ENCODE results near the gene NSUN3. TPM values are rescaled to one million over a fixed set of nuclear protein-coding genes. Genes with fewer than 3 reads are reported as not detected.

Gene NSUN3
- total RNA-seq, 1 donor from 2014 or later: 18.6 TPM

DNA sequence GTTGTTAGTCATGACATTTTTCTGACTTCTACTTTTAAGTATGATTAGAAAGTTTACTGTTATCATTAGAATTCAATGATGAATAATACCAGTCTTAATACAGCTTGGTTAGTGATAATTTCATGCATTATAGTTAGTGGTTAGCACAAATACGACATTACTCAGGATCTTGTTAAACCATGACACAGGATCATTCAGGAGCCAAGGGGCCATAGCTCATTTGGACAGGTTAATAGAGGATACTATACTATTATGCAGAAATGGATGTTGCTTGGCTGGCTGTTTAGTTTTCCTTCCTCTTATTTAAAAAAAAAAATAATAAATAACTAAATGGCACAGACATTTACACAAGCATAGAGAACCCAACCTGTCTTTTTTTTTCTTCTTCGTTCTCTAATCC lies 55.5 kb downstream of the NSUN3 start:
- intact Hi-C loops (cut with micrococcal nuclease): no loop called here

GRCh38 chr3:94121161-94121560 lies 58.3 kb downstream of the NSUN3 start:
- intact Hi-C loops (cut with micrococcal nuclease): no loop called here

DNA sequence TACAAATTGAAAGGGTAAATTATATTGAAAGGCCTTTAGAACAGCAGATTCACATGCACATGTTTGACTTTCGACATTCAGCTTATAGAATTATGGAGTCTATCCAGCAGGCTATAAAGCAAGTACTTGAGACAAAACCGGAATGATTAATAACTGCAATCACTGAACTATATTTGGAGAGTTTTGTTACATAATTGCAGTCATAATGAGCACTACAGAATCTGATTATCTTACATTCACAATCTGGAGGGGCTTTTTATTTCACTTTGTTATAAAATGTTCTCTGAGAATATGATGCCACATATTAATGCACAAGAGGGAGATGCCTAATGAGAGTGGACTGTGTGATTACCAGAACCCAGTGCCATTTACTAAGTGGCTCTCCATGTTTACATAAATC lies 64.3 kb downstream of the NSUN3 start:
- intact Hi-C loops (cut with micrococcal nuclease): no loop called here

DNA sequence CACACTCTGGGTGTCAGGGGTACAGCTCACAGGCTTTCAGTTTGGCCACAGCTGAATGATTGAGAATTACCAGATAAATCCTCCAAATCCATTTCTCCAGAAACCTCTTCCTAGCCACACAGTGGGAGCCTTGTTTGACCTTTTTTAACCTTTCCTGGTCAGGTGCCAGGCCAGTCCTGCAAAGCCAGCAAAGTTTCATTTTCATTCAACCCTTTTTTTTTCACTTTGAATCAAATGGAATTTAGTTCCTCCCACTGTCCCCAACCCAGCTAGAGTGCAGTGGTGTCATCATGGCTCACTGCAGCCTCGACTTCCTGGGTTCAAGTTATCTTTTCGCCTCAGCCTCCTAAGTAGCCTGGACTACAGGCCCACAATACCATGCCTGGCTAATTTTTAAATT lies 67.8 kb downstream of the NSUN3 start:
- intact Hi-C loops (cut with micrococcal nuclease): no loop called here

GRCh38 chr3:94132777-94133176 lies 69.9 kb downstream of the NSUN3 start:
- intact Hi-C loops (cut with micrococcal nuclease): no loop called here

- intact Hi-C loops (cut with micrococcal nuclease): no loop called here
Measured at GRCh38 chr3:94136133-94136532, 73.3 kb downstream of the NSUN3 start.

DNA sequence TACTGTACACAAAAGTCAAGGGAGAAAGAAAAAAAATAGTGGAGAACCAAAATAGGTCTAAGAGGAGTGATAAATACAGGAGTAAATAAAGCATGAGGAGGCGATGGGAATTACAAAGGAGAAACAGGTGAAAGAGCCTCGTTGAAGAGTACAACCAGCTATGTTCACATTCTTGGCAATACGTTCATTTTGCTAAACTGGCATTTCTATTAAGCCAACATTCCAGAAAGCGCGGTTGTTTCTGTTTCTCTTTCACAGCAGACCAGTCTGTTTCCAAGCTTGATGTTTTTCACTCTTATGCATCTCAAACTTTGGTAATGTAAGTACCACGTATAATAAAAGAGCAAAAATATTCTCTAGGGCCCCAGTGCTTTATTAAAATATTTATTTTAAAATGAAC lies 74.5 kb downstream of the NSUN3 start:
- intact Hi-C loops (cut with micrococcal nuclease): no loop called here

GRCh38 chr3:94146455-94146854 lies 83.6 kb downstream of the NSUN3 start:
- intact Hi-C loops (cut with micrococcal nuclease): no loop called here

DNA sequence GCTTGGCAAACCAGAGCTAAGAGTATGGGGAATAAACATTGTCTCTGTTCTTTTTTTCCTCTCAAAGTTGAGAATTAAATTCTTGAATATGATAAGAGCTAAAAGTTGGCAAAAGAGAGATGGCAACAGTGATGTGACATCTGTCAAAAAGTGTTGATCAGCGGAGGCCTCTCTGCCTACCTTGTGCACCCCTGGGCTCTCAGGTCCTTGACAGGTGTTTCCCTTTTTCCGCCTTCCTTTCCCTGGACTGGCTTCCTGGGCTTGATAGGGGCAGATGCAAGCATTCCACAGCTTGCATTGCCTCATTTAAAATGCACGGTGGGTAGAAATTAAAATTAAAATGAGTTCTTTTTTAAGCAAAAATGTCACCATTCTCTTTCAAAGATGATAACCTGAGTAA lies 84.2 kb downstream of the NSUN3 start:
- intact Hi-C loops (cut with micrococcal nuclease): no loop called here

GRCh38 chr3:94150113-94150512 lies 87.3 kb downstream of the NSUN3 start:
- intact Hi-C loops (cut with micrococcal nuclease): no loop called here

GRCh38 chr3:94156626-94157025 lies 93.8 kb downstream of the NSUN3 start:
- intact Hi-C loops (cut with micrococcal nuclease): no loop called here

DNA sequence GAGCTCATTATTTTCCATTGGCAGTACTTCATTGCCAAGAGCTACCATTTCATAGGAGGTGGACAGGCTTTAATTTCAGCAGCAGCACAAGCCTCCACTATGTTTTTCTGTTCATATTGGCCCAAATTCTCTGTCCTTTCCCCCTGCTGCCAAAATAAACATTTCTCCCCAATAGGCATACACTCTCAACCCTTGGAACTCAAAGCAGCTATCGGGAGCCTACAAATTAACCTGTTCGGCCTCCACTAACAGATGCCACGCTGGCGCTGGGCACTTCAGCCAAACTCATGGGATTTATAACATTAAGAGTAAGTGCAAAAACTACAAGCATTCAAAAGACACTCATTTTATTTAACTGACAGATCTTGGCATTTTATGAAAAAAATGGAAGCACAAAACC lies 95.7 kb downstream of the NSUN3 start:
- intact Hi-C loops (cut with micrococcal nuclease): no loop called here

DNA sequence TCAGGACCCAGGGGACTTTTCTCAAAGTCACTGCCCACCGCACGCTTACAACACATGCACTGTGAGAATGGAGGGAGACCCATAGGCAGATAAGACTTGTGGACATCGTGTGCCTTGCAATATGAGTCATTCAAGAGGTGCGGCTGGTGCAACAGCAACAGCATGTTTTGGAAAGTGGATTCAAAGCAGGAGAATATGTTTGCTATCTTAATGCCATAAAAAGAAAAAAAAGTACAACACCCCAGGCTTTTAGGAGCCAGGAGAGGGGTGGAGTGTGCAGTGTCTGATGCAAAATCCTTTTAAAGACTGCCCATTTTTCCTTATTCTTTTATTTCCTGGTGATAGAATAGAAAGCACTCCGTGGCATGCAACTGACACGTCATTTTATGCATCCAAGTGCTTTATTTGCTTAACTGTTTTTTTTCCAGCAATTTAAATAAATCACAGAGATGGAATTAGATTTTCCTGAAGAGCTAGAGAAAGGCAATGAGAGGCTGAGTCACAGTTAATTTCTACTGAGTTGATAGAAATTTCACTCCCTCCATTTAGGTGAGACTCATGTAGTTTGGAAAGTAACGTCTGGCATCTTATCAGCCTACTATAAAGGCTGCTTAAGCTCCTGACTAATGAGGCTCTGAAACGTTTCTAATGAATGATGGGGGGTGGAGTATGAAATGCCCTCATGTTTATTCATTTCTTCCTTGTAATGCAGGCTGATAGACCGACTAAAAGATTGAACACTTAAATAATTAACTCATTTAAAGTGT lies 96.4 kb downstream of the NSUN3 start:
- intact Hi-C loops (cut with micrococcal nuclease): no loop called here

GRCh38 chr3:94162700-94163099 lies 99.8 kb downstream of the NSUN3 start:
- intact Hi-C loops (cut with micrococcal nuclease): no loop called here

GRCh38 chr3:94167346-94167745 lies 104.5 kb downstream of the NSUN3 start:
- intact Hi-C loops (cut with micrococcal nuclease): no loop called here

DNA sequence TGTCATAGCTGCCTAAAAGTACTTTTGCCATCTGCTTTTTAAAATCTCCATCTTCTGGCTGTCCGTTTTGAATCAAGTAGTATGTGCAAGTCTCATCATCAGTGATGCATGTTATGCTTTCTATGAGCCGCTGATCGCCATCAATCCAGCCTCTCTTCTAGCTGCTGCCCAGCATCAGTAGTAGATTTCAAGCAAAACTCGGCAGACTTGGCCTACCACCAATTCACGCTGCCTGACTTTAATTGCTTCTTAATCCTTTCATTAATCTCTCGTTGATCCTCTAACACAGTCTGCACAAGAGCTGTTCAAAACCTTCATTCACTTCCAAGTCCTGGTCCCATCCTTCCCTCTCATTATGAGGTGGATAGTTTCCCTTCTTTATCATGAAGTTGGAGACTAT lies 104.9 kb downstream of the NSUN3 start:
- intact Hi-C loops (cut with micrococcal nuclease): no loop called here

- intact Hi-C loops (cut with micrococcal nuclease): no loop called here
Measured at GRCh38 chr3:94171954-94172353, 109.1 kb downstream of the NSUN3 start.

DNA sequence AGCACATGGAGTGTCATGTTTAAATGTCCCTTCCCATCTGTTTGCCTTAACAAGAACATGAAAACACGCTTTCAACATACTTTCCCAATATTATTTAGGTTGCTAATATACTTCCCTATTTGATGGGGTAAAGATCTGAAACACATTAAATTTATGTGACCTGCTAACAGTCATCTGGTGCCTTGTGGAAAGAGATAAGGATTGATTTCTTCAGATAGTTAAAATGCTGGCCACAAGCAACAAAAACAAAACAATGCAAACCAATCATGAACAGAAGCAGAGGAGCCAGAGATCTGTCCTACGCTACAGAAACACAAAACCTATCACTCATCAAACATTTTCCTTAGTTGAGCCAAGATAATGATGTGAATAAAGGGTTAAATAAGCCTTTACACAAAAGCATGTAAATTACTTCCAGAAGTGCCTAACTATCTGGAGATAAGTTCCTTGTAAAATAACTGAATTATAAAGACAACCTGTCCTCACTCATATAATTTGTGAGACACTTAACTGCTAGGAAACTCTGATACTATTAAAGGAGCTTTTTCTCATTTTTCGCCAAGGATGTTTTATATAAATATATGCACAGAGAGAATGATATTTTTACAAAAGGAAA lies 109.9 kb downstream of the NSUN3 start:
- intact Hi-C loops (cut with micrococcal nuclease): no loop called here

DNA sequence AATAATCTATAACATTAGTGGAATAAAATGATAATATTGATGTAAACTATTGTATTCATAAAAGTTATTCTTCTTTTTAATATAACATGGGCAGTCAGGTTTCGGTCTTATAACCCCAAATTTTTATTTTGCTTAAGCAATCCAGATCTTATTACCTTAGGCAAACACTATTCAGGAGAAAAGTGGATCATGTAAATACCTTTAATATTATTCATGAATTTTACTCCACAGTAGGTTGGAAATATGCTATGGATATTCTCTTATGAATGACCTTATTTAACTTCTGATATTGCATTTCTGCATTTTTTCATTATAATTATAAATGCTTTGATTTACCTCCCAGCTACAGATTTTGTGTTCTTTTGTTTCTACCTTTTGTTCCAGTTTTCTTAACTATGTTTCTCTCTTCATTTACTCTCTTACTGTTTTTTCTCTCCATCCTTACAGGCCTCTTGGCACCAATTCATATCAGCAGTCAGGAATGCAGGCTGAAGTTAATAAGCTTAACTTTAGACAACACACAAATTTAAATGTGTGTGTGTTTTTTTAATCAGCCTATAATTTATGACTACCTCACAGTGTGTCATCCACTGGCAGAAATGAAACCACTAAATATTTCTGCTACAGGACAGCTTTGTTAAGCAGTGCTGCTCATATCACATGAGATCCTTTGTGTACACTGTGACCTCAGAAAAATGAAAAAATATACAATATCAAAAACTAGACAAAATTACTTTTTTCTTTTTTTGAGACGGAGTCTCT lies 111.0 kb downstream of the NSUN3 start:
- intact Hi-C loops (cut with micrococcal nuclease): no loop called here

- intact Hi-C loops (cut with micrococcal nuclease): no loop called here
Measured at GRCh38 chr3:94175677-94176076, 112.8 kb downstream of the NSUN3 start.

DNA sequence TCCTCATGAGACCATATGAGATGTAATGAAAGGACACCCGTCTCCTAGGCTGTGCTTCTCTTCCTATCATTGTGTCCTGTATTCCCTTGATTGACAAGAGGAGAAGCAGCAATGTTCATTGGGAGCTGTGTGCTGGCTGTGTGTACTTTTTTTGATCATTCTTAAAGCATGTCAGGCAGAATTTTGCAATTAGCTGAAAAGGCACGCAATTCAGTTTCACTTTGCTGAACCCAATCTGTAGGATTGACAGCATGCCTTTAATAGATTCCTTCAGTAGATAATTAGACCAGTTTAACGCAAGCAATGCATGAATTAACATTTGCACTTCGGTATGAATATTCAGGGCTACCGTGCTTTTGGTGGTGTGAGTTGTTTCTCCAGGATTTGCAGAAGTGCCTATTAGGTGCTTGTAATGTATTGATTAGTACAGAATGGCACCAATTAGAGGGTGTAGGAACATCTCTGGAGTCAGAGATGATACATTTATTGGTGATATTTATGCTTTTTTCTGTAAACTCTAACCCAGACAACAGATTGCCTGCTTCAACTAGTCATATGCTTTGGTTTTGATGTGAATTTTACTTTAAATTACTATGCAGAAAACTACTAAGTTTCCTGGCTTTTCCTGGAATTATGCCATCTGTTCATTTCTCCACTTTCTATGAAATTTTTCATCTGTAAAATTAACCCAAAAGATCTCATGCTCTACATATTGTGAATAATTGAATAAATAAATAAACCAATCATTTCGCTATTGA lies 114.3 kb downstream of the NSUN3 start:
- intact Hi-C loops (cut with micrococcal nuclease): no loop called here
